Cardiac fibroblast (primary cell): Measurements from ENCODE around the gene CCDC194.

ENCODE experiments used
- DNase-seq, 2 donors: peaks; one replicate each; pipeline versions ENCODE4 v3.0.0 to v3.0.0-alpha.2; 2010; ENCODE audit warnings: low read depth in 2 of 2
- H3K4me3 ChIP-seq, 2 donors: replicated peaks in 1 of 2; 1 replicate in 1 of 2; 2 replicates in 1 of 2; pipeline ENCODE4 v1.5.1; 2011; ENCODE audit warnings: low read depth in 2 of 2, low read length in 2 of 2, mild to moderate bottlenecking in 2 of 2, moderate library complexity in 1 of 2
- TF ChIP-seq, protein P1 (sequence below): IDR thresholded peaks from one replicate; pipeline ENCODE4 v1.5.1; 2011; ENCODE audit warnings: low read depth, mild to moderate bottlenecking, low read length, inconsistent platforms

The CCDC194 gene

DNA sequence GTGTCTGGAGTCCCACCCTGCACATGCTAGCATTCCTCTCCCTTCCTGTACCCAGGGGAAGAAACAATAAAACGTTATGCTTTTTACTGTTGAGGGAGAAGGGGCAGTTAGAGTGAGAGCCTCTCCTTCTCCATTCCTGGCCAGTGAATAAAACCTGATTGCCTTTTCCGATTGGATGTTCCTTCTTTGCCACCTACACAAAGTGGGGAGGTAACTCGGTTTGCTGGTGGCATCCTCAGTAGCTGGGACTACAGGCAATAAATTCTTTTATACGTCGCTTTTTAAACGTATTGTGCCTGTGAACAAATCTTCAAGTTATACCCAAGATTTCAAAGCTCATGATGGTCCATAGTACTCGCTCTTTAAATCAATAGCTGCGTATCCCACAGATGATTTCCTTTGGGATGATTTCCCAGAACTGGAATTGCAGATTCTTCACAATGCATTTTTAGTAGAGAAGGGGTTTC is 25.2 kb upstream of the CCDC194 start:
- TF ChIP-seq, protein P1, sequence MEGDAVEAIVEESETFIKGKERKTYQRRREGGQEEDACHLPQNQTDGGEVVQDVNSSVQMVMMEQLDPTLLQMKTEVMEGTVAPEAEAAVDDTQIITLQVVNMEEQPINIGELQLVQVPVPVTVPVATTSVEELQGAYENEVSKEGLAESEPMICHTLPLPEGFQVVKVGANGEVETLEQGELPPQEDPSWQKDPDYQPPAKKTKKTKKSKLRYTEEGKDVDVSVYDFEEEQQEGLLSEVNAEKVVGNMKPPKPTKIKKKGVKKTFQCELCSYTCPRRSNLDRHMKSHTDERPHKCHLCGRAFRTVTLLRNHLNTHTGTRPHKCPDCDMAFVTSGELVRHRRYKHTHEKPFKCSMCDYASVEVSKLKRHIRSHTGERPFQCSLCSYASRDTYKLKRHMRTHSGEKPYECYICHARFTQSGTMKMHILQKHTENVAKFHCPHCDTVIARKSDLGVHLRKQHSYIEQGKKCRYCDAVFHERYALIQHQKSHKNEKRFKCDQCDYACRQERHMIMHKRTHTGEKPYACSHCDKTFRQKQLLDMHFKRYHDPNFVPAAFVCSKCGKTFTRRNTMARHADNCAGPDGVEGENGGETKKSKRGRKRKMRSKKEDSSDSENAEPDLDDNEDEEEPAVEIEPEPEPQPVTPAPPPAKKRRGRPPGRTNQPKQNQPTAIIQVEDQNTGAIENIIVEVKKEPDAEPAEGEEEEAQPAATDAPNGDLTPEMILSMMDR = no peak
- peak overlapping the region; percentile 22 to 48 for H3K4me3 ChIP-seq
- DNase-seq = no peak

- TF ChIP-seq, protein P1 = no peak
- no peak overlapping the region for H3K4me3 ChIP-seq
- DNase-seq = peak in 1 of 2 donors; percentile 19
Observed at GRCh38 chr19:17418710-17419109, 24.7 kb upstream of the CCDC194 start.

GRCh38 chr19:17415121-17415520 is 21.1 kb upstream of the CCDC194 start:
- no peak overlapping the region for H3K4me3 ChIP-seq
- TF ChIP-seq, protein P1 = no peak
- no peak for DNase-seq

- DNase-seq = no peak
- TF ChIP-seq, protein P1 = no peak
- no peak overlapping the region for H3K4me3 ChIP-seq
Observed at GRCh38 chr19:17414097-17414496, 20.1 kb upstream of the CCDC194 start.

- DNase-seq = no peak
- TF ChIP-seq, protein P1 = no peak
- no peak overlapping the region for H3K4me3 ChIP-seq
Observed at GRCh38 chr19:17411801-17412200, 17.8 kb upstream of the CCDC194 start.

GRCh38 chr19:17409990-17410389 is 16.0 kb upstream of the CCDC194 start:
- TF ChIP-seq, protein P1 = no peak

GRCh38 chr19:17406887-17407196 is 12.8 kb upstream of the CCDC194 start:
- no peak overlapping the region for H3K4me3 ChIP-seq
- TF ChIP-seq, protein P1 = no peak

More at GRCh38 chr19:17409990-17410389, 16.0 kb upstream of the CCDC194 start:
- peak in 1 of 2 donors; percentile 39 for DNase-seq
- H3K4me3 ChIP-seq = no peak overlapping the region

More at GRCh38 chr19:17406887-17407196, 12.8 kb upstream of the CCDC194 start:
- no peak for DNase-seq
